ENCODE data around the gene CARD11. TPM values are rescaled to one million over a fixed set of nuclear protein-coding genes. Genes with fewer than 3 reads are reported as not detected.

The CARD11 gene
- total RNA-seq, 1 experiment from 2014 or later = 0.57 TPM

DNA sequence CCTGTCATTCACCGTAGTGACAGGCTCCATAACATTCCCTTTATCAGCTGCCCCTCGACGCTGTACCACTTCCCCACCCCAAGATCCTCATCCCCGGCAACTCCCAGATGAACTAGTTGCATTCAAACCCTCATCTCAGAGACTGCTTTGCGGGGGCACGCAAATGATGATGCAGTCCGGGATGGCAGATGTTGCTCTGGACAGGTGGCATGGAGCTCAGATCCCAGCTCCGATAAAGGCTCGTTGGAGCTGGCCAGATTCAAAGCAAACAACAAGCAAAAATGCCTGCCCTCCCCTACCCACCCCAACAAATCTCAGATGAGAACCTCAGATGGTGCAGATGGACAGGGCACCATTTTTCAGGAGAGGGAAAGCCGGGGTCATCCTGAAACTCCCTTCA lies 46.7 kb downstream of the CARD11 start (continued):
- TF ChIP-seq YY1 (IDR thresholded peaks at IDR 0.05; ENCODE audit: extremely low read depth, insufficient replicate concordance, low read depth, low read length) = no peak
- TF ChIP-seq SIN3A (IDR thresholded peaks at IDR 0.05; ENCODE audit: low read depth) = no peak

- Histone ChIP-seq H3K79me2 (ENCODE audit: insufficient read depth, low read length) (no peaks in the 10 kb centered on the region), H3K27ac (ENCODE audit: low read depth, low read length) (no peak overlapping the region), H3K9ac (ENCODE audit: low read length) (no peak overlapping the region), H4K20me1 (ENCODE audit: insufficient read depth) (no peaks in the 10 kb centered on the region), H3K27me3 (ENCODE audit: insufficient read depth, low read length) (no peaks in the 10 kb centered on the region), H3K4me1 (ENCODE audit: control insufficient read depth in 1 of 2, insufficient read depth in 2 of 2, low read length in 2 of 2) (0 out of 4 replicates have a peak, but pooled peaks cover 0 to 2% of the 10 kb centered on the region in 2 experiments), H3K4me2 (ENCODE audit: low read length) (no peak overlapping the region), H3K36me3 (ENCODE audit: control insufficient read depth in 1 of 2, insufficient read depth in 2 of 2, low read length in 2 of 2) (no peaks in the 10 kb centered on the region), H3K9me2 (ENCODE audit: insufficient read depth) (no peaks in the 10 kb centered on the region), H2AFZ (ENCODE audit: low read depth, low read length, poor library complexity, severe bottlenecking) (no peak overlapping the region), H3K4me3 (replicated peaks in 1 of 2; ENCODE audit: low read depth in 1 of 2, low read length in 2 of 2) (no peak overlapping the region), H3K9me3 (ENCODE audit: control insufficient read depth in 1 of 2, insufficient read depth in 1 of 2, low read depth in 1 of 2, low read length in 2 of 2) (no peaks in the 10 kb centered on the region)
- no TSS peak for BruUV-seq (replicated peaks)
- RAD21 ChIA-PET (ENCODE audit: low non-redundant PET in 1 of 2, low total read pairs in 2 of 2, uncharacterized antibody in 2 of 2, unreplicated experiment in 2 of 2) = no interaction called here
- POLR2A ChIA-PET = no interaction called here
- TF ChIP-seq EZH2phosphoT487 (IDR thresholded peaks at IDR 0.05; ENCODE audit: borderline replicate concordance) (no peak), ZNF274 (IDR thresholded peaks at IDR 0.05; ENCODE audit: low read depth, low read length) (no peak), TCF7L2 (IDR thresholded peaks at IDR 0.05; ENCODE audit: borderline replicate concordance, extremely low read depth, insufficient read depth, insufficient read length) (no peak), EGR1 (IDR thresholded peaks at IDR 0.05; ENCODE audit: low read depth) (no peak), ELF1 (IDR thresholded peaks at IDR 0.05; ENCODE audit: borderline replicate concordance, low read depth) (no peak), SP1 (IDR thresholded peaks at IDR 0.05; ENCODE audit: low read depth) (no peak), FOSL1 (IDR thresholded peaks at IDR 0.05; ENCODE audit: low read depth) (no peak), POLR2AphosphoS5 (IDR thresholded peaks at IDR 0.05; ENCODE audit: low read depth, low read length) (no peak), CEBPB (IDR thresholded peaks at IDR 0.05; ENCODE audit: low read depth) (no peak), JUND (IDR thresholded peaks at IDR 0.05) (no peak), POLR2A (IDR thresholded peaks at IDR 0.05; ENCODE audit: borderline replicate concordance, extremely low read depth, insufficient read depth, insufficient read length) (no peak), YY1 (IDR thresholded peaks at IDR 0.05; ENCODE audit: extremely low read depth, insufficient replicate concordance, low read depth, low read length) (no peak), CBX3 (IDR thresholded peaks at IDR 0.05; ENCODE audit: low read depth) (no peak), ZFX (IDR thresholded peaks at IDR 0.05) (no peak), ATF3 (IDR thresholded peaks at IDR 0.05) (no peak), EZH2 (IDR thresholded peaks at IDR 0.05) (no peak), RAD21 (IDR thresholded peaks at IDR 0.05; ENCODE audit: low read depth) (no peak)
- TF ChIP-seq, protein P1, sequence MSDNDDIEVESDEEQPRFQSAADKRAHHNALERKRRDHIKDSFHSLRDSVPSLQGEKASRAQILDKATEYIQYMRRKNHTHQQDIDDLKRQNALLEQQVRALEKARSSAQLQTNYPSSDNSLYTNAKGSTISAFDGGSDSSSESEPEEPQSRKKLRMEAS (IDR thresholded peaks at IDR 0.05) = no peak
- TF ChIP-seq, protein P2, sequence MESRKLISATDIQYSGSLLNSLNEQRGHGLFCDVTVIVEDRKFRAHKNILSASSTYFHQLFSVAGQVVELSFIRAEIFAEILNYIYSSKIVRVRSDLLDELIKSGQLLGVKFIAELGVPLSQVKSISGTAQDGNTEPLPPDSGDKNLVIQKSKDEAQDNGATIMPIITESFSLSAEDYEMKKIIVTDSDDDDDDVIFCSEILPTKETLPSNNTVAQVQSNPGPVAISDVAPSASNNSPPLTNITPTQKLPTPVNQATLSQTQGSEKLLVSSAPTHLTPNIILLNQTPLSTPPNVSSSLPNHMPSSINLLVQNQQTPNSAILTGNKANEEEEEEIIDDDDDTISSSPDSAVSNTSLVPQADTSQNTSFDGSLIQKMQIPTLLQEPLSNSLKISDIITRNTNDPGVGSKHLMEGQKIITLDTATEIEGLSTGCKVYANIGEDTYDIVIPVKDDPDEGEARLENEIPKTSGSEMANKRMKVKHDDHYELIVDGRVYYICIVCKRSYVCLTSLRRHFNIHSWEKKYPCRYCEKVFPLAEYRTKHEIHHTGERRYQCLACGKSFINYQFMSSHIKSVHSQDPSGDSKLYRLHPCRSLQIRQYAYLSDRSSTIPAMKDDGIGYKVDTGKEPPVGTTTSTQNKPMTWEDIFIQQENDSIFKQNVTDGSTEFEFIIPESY (IDR thresholded peaks at IDR 0.05; ENCODE audit: extremely low read depth, insufficient replicate concordance, low read length) = no peak
- TF ChIP-seq, protein P3, sequence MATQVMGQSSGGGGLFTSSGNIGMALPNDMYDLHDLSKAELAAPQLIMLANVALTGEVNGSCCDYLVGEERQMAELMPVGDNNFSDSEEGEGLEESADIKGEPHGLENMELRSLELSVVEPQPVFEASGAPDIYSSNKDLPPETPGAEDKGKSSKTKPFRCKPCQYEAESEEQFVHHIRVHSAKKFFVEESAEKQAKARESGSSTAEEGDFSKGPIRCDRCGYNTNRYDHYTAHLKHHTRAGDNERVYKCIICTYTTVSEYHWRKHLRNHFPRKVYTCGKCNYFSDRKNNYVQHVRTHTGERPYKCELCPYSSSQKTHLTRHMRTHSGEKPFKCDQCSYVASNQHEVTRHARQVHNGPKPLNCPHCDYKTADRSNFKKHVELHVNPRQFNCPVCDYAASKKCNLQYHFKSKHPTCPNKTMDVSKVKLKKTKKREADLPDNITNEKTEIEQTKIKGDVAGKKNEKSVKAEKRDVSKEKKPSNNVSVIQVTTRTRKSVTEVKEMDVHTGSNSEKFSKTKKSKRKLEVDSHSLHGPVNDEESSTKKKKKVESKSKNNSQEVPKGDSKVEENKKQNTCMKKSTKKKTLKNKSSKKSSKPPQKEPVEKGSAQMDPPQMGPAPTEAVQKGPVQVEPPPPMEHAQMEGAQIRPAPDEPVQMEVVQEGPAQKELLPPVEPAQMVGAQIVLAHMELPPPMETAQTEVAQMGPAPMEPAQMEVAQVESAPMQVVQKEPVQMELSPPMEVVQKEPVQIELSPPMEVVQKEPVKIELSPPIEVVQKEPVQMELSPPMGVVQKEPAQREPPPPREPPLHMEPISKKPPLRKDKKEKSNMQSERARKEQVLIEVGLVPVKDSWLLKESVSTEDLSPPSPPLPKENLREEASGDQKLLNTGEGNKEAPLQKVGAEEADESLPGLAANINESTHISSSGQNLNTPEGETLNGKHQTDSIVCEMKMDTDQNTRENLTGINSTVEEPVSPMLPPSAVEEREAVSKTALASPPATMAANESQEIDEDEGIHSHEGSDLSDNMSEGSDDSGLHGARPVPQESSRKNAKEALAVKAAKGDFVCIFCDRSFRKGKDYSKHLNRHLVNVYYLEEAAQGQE (IDR thresholded peaks at IDR 0.05; ENCODE audit: low read depth) = no peak
- ATAC-seq = no peak
- intact Hi-C loops (cut with micrococcal nuclease) = no loop called here
- CTCF ChIA-PET = no interaction called here
- no peak for DNase-seq (ENCODE audit: low read depth, low spot score)
Measured at GRCh38 chr7:2996141-2996540, 47.5 kb downstream of the CARD11 start.
